ENCODE results near the gene SCYGR4. TPM values are rescaled to one million over a fixed set of nuclear protein-coding genes. Genes with fewer than 3 reads are reported as not detected.

Gene SCYGR4
- total and polyA plus RNA-seq, 7 experiments from 2014 or later: not detected

DNA sequence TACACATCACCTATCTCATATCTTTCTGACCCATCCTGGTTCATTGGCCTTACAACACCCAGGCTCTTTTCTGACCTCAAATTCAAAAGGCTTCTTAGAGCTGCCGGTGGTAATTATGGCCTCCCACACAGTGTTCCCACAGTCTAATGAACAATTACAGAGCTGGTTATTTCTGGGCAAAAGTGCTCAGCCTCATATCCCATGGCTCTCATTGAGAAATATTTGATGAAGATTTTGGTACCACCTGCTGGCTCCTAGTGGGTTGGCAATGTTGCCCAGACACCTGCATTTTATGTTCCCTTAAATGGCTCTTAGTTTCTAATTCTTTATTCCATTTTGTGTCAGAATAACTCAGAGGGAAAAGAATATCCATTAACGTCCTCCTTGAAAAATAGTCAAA, 38.7 kb upstream of the SCYGR4 start:
- Histone ChIP-seq H3K36me3 (ENCODE audit: control insufficient read depth in 2 of 3, insufficient read depth in 3 of 3, low read length in 3 of 3) (no peaks in the 10 kb centered on the region), H3K27me3 (ENCODE audit: control insufficient read depth in 2 of 2, insufficient read depth in 2 of 2, low read length in 2 of 2) (no peaks in the 10 kb centered on the region), H3K27ac (ENCODE audit: low read depth, low read length) (no peak overlapping the region), H3K4me1 (ENCODE audit: control insufficient read depth in 2 of 2, insufficient read depth in 2 of 2, low read length in 2 of 2) (no peaks in the 10 kb centered on the region), H3K4me3 (ENCODE audit: low read length) (no peak overlapping the region), H3K9me3 (ENCODE audit: control insufficient read depth in 2 of 3, low read length in 3 of 3) (peaks cover 0 to 15% (median 5%) of the 10 kb centered on the region in 3 experiments)
- ChIA-PET POLR2A (no interaction called here), CTCF (no interaction called here)
- Mint-ChIP-seq H3K9me3 (peaks cover 3 to 28% (median 13%) of the 10 kb centered on the region in 11 donors), H3K4me3 (no peak overlapping the region), H3K27ac (no peak overlapping the region), H3K4me1 (no peaks in the 10 kb centered on the region), H3K27me3 (peaks cover 23 to 40% (median 36%) of the 10 kb centered on the region in 5 donors), H3K36me3 (peaks cover 6 to 9% (median 8%) of the 10 kb centered on the region in 5 donors)
- no peak for ATAC-seq
- intact Hi-C loops (cut with micrococcal nuclease): no loop called here
- no peak for DNase-seq

- DNase-seq (no peak), ATAC-seq (no peak)
- peaks cover 0 to 15% (median 5%) of the 10 kb centered on the region in 3 experiments for H3K9me3 ChIP-seq (ENCODE audit: control insufficient read depth in 2 of 3, low read length in 3 of 3)
- H3K27me3 ChIP-seq (ENCODE audit: control insufficient read depth in 2 of 2, insufficient read depth in 2 of 2, low read length in 2 of 2): no peaks in the 10 kb centered on the region
- H3K4me1 ChIP-seq (ENCODE audit: control insufficient read depth in 2 of 2, insufficient read depth in 2 of 2, low read length in 2 of 2): no peaks in the 10 kb centered on the region
- Mint-ChIP-seq H3K36me3 (peaks cover 6 to 12% (median 8%) of the 10 kb centered on the region in 5 donors), H3K27me3 (peaks cover 23 to 46% (median 43%) of the 10 kb centered on the region in 5 donors), H3K27ac (no peak overlapping the region), H3K4me3 (no peak overlapping the region), H3K9me3 (peaks cover 3 to 34% (median 17%) of the 10 kb centered on the region in 11 donors), H3K4me1 (no peaks in the 10 kb centered on the region)
- CTCF ChIA-PET: no interaction called here
- intact Hi-C loops (cut with micrococcal nuclease): no loop called here
- no peak overlapping the region for H3K4me3 ChIP-seq (ENCODE audit: low read length)
- no peak overlapping the region for H3K27ac ChIP-seq (ENCODE audit: low read depth, low read length)
- POLR2A ChIA-PET: no interaction called here
- no peaks in the 10 kb centered on the region for H3K36me3 ChIP-seq (ENCODE audit: control insufficient read depth in 2 of 3, insufficient read depth in 3 of 3, low read length in 3 of 3)
Observed at GRCh38 chr2:227579791-227580190, 37.5 kb upstream of the SCYGR4 start.

DNA sequence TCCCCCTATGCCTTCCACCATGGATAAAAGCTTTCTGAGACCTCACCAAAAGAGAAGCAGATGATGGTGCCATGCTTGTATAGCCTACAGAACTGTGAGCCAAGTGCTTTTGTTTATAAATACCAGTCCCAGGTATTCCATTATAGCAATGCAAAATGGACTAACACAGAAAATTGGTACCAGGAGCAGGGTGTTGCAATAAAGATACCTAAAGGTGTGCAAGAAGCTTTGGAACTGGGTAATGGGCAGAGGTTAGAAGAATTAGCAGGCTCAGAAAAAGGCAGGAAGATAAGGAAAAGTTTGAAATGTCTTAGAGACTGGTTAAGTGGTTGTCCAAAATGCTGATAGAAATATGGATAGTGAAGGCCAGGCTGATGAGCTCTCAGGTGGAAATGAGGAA, 34.9 kb upstream of the SCYGR4 start:
- peaks cover 6 to 12% (median 8%) of the 10 kb centered on the region in 5 donors for H3K36me3 Mint-ChIP-seq
- H3K27ac Mint-ChIP-seq: no peak overlapping the region
- peaks cover 19 to 49% (median 40%) of the 10 kb centered on the region in 5 donors for H3K27me3 Mint-ChIP-seq

GRCh38 chr2:227592694-227593387, 24.5 kb upstream of the SCYGR4 start:
- Histone ChIP-seq H3K4me1 (ENCODE audit: control insufficient read depth in 2 of 2, insufficient read depth in 2 of 2, low read length in 2 of 2) (no peaks in the 10 kb centered on the region), H3K4me3 (ENCODE audit: low read length) (no peak overlapping the region), H3K27ac (ENCODE audit: low read depth, low read length) (no peak overlapping the region), H3K27me3 (ENCODE audit: control insufficient read depth in 2 of 2, insufficient read depth in 2 of 2, low read length in 2 of 2) (no peaks in the 10 kb centered on the region), H3K9me3 (ENCODE audit: control insufficient read depth in 2 of 3, low read length in 3 of 3) (no peaks in the 10 kb centered on the region), H3K36me3 (ENCODE audit: control insufficient read depth in 2 of 3, insufficient read depth in 3 of 3, low read length in 3 of 3) (no peaks in the 10 kb centered on the region)
- intact Hi-C loops (cut with micrococcal nuclease): no loop called here
- peaks cover 0 to 7% (median 0%) of the 10 kb centered on the region in 11 donors for H3K9me3 Mint-ChIP-seq
- ATAC-seq (no peak), DNase-seq (no peak)
- H3K4me3 Mint-ChIP-seq: no peak overlapping the region
- CTCF ChIA-PET: no interaction called here
- peaks cover 0 to 3% (median 0%) of the 10 kb centered on the region in 5 donors for H3K36me3 Mint-ChIP-seq
- H3K27me3 Mint-ChIP-seq: peaks cover 35 to 62% (median 42%) of the 10 kb centered on the region in 5 donors
- POLR2A ChIA-PET: no interaction called here
- peaks cover 0 to 13% (median 0%) of the 10 kb centered on the region in 7 donors for H3K4me1 Mint-ChIP-seq
- H3K27ac Mint-ChIP-seq: no peak overlapping the region

More for the DNA sequence above, 34.9 kb upstream of the SCYGR4 start:
- no peak overlapping the region for H3K27ac ChIP-seq (ENCODE audit: low read depth, low read length)
- ChIA-PET CTCF (interaction anchor here (0.6 kb wide), 1 partner anchor 9 kb away, joined by 5 read pairs; no protein-coding TSS in a partner anchor), POLR2A (no interaction called here)
- Mint-ChIP-seq H3K4me3 (no peak overlapping the region), H3K9me3 (peaks cover 3 to 34% (median 16%) of the 10 kb centered on the region in 11 donors), H3K4me1 (no peaks in the 10 kb centered on the region)
- H3K27me3 ChIP-seq (ENCODE audit: control insufficient read depth in 2 of 2, insufficient read depth in 2 of 2, low read length in 2 of 2): no peaks in the 10 kb centered on the region
- no peak overlapping the region for H3K4me3 ChIP-seq (ENCODE audit: low read length)
- ATAC-seq (no peak), DNase-seq (no peak)
- H3K4me1 ChIP-seq (ENCODE audit: control insufficient read depth in 2 of 2, insufficient read depth in 2 of 2, low read length in 2 of 2): no peaks in the 10 kb centered on the region
- intact Hi-C loops (cut with micrococcal nuclease): no loop called here
- H3K9me3 ChIP-seq (ENCODE audit: control insufficient read depth in 2 of 3, low read length in 3 of 3): peaks cover 0 to 15% (median 5%) of the 10 kb centered on the region in 3 experiments
- H3K36me3 ChIP-seq (ENCODE audit: control insufficient read depth in 2 of 3, insufficient read depth in 3 of 3, low read length in 3 of 3): no peaks in the 10 kb centered on the region

DNA sequence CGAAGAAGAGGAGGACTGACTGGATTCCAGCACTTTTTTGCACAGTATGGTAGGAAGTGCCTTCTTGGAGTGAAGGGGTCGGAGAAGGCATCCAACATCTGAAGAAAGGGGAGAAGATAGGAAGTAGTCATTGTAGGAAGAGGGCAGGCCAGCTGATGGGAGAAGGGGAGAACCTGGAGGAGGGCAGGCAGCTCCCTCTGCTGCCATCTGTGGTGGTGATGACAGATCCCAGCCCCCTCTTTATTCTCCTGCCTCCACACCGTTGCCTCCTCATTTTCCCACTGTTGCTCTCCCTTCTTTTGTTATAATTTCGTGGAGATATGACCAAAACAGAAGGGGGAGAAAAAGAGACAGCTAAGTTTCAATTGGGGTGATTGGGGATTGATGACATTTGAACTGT, 21.5 kb upstream of the SCYGR4 start:
- ChIA-PET POLR2A (no interaction called here), CTCF (no interaction called here)
- Histone ChIP-seq H3K4me3 (ENCODE audit: low read length) (no peak overlapping the region), H3K27me3 (ENCODE audit: control insufficient read depth in 2 of 2, insufficient read depth in 2 of 2, low read length in 2 of 2) (no peaks in the 10 kb centered on the region), H3K36me3 (ENCODE audit: control insufficient read depth in 2 of 3, insufficient read depth in 3 of 3, low read length in 3 of 3) (no peaks in the 10 kb centered on the region), H3K27ac (ENCODE audit: low read depth, low read length) (no peak overlapping the region), H3K4me1 (ENCODE audit: control insufficient read depth in 2 of 2, insufficient read depth in 2 of 2, low read length in 2 of 2) (no peaks in the 10 kb centered on the region), H3K9me3 (ENCODE audit: control insufficient read depth in 2 of 3, low read length in 3 of 3) (no peaks in the 10 kb centered on the region)
- Mint-ChIP-seq H3K9me3 (peaks cover 0 to 3% (median 0%) of the 10 kb centered on the region in 11 donors), H3K36me3 (peaks cover 0 to 3% (median 0%) of the 10 kb centered on the region in 5 donors), H3K27me3 (peaks cover 24 to 54% (median 44%) of the 10 kb centered on the region in 5 donors), H3K27ac (no peak overlapping the region), H3K4me1 (peaks cover 0 to 13% (median 0%) of the 10 kb centered on the region in 7 donors), H3K4me3 (no peak overlapping the region)
- intact Hi-C loops (cut with micrococcal nuclease): no loop called here
- no peak for ATAC-seq
- no peak for DNase-seq

- no peak overlapping the region for H3K4me3 ChIP-seq (ENCODE audit: low read length)
- no peaks in the 10 kb centered on the region for H3K27me3 ChIP-seq (ENCODE audit: control insufficient read depth in 2 of 2, insufficient read depth in 2 of 2, low read length in 2 of 2)
- no peaks in the 10 kb centered on the region for H3K36me3 ChIP-seq (ENCODE audit: control insufficient read depth in 2 of 3, insufficient read depth in 3 of 3, low read length in 3 of 3)
- Mint-ChIP-seq H3K4me3 (no peak overlapping the region), H3K27me3 (peaks cover 24 to 55% (median 43%) of the 10 kb centered on the region in 5 donors), H3K4me1 (peaks cover 0 to 13% (median 0%) of the 10 kb centered on the region in 7 donors), H3K36me3 (no peaks in the 10 kb centered on the region), H3K27ac (no peak overlapping the region), H3K9me3 (peaks cover 0 to 2% (median 0%) of the 10 kb centered on the region in 11 donors)
- ChIA-PET POLR2A (no interaction called here), CTCF (no interaction called here)
- DNase-seq: no peak
- no peaks in the 10 kb centered on the region for H3K4me1 ChIP-seq (ENCODE audit: control insufficient read depth in 2 of 2, insufficient read depth in 2 of 2, low read length in 2 of 2)
- intact Hi-C loops (cut with micrococcal nuclease): no loop called here
- H3K9me3 ChIP-seq (ENCODE audit: control insufficient read depth in 2 of 3, low read length in 3 of 3): no peaks in the 10 kb centered on the region
- H3K27ac ChIP-seq (ENCODE audit: low read depth, low read length): no peak overlapping the region
- no peak for ATAC-seq
Observed at GRCh38 chr2:227597036-227597435, 20.3 kb upstream of the SCYGR4 start.

- POLR2A ChIA-PET: no interaction called here
- intact Hi-C loops (cut with micrococcal nuclease): no loop called here
- Mint-ChIP-seq H3K27ac (no peak overlapping the region), H3K36me3 (no peaks in the 10 kb centered on the region), H3K27me3 (peaks cover 16 to 53% (median 48%) of the 10 kb centered on the region in 5 donors), H3K9me3 (peaks cover 0 to 2% (median 0%) of the 10 kb centered on the region in 11 donors), H3K4me3 (no peak overlapping the region), H3K4me1 (peaks cover 0 to 5% (median 0%) of the 10 kb centered on the region in 7 donors)
- H3K27me3 ChIP-seq (ENCODE audit: control insufficient read depth in 2 of 2, insufficient read depth in 2 of 2, low read length in 2 of 2): no peaks in the 10 kb centered on the region
- no peak overlapping the region for H3K4me3 ChIP-seq (ENCODE audit: low read length)
- H3K4me1 ChIP-seq (ENCODE audit: control insufficient read depth in 2 of 2, insufficient read depth in 2 of 2, low read length in 2 of 2): no peaks in the 10 kb centered on the region
- H3K36me3 ChIP-seq (ENCODE audit: control insufficient read depth in 2 of 3, insufficient read depth in 3 of 3, low read length in 3 of 3): no peaks in the 10 kb centered on the region
- no peak overlapping the region for H3K27ac ChIP-seq (ENCODE audit: low read depth, low read length)
- CTCF ChIA-PET: no interaction called here
- DNase-seq (no peak), ATAC-seq (no peak)
- H3K9me3 ChIP-seq (ENCODE audit: control insufficient read depth in 2 of 3, low read length in 3 of 3): no peaks in the 10 kb centered on the region
Observed at GRCh38 chr2:227597998-227598397, 19.3 kb upstream of the SCYGR4 start.

Data from naive thymus-derived CD4-positive, alpha-beta T cell (primary cell).